GM19468 (cell line): Measurements from ENCODE around the gene DICER1.

Experiments
- ATAC-seq: cut with Tn5 transposase; IDR thresholded peaks from one replicate; pipeline ENCODE4 v1.9.1; 2021; ENCODE audit warnings: mild to moderate bottlenecking, moderate library complexity, moderate number of reproducible peaks; ENCODE audit not compliant: unreplicated experiment; ENCODE audit errors: extremely low read depth

The DICER1 gene

GRCh38 chr14:95095996-95096395, 61.3 kb downstream of the DICER1 start:
- no peak for ATAC-seq

DNA sequence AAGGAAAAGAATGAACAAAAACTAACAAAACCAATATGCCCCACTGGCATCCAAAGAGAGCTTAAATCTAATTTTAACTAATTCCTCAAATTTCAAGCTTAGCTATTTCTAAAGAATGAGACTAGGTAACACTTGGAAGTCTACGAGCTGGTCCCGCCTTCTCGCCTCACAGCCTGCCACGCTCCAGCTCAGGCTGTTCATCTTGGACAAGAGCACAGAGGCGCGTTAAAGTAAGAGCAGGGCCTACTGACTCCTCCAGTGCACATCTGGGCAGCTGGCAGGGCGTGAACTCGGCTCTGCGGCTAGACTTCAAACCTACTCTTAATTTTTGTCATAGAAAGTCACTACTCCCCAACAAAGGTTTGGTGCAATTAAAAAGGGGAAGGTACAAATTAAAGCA, 64.6 kb downstream of the DICER1 start:
- ATAC-seq = no peak

DNA sequence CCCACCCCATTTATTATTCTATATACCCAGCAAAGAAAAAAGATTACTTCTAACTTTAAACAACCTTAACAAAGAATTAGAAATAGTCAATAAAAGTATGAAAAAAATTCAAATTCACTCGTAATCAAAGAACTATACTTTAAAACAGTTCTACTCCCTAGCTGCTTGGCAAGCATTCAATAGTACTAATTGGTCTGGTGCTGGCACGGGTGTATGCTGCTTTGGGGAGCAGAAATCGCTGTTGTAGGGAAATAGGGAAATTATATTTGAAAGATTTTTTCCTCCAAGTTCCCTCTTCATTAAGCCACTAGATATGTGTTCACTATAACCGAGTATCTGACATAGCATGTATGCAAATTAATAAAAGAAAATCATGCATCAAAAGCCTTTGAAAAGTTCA, 65.7 kb downstream of the DICER1 start:
- ATAC-seq = no peak

- no peak for ATAC-seq
Measured at GRCh38 chr14:95088665-95089064, 68.7 kb downstream of the DICER1 start.

GRCh38 chr14:95087619-95088018, 69.7 kb downstream of the DICER1 start:
- no peak for ATAC-seq

GRCh38 chr14:95085321-95085720, 72.0 kb downstream of the DICER1 start:
- no peak for ATAC-seq

GRCh38 chr14:95078867-95079266, 78.5 kb downstream of the DICER1 start:
- no peak for ATAC-seq

DNA sequence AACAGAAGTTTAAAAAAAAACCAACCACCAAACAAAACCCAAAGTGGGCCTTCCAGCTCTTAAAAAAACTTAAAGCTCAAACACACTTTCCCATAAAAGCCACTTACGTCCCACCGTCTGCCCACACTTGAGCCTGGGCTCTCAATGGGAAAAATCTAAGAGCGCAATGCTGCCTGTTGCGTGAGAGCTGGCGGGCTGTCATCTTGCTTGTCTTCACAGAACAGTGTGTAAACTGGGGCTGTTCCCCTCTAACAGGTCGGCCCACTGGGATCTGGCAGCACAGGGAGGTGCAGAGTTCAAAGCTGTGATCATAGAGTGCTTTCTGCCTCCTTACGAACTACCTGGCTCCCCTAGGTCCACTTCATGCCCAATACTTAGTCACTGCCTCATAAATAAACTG, 80.0 kb downstream of the DICER1 start:
- ATAC-seq = no peak

GRCh38 chr14:95075789-95076188, 81.5 kb downstream of the DICER1 start:
- no peak for ATAC-seq

DNA sequence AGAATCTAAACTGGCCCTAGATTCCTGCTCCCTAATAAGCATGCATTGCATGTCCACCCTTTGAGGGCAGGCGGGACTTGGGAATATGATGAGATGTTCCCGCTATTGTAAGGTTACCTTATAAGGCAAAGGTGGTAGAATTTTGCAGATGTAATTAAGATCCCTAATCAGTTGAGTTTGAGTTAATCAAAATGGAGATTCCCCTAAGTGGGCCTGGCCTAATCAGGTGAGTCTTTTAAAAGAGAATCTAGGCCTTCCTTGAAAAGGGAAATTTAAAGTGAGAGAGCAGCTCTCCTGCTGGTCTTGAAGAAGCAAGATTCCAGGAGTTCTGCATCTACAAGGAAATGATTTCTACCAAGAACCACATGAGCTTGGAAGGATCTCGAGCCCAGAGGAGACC, 83.4 kb downstream of the DICER1 start:
- ATAC-seq = no peak

DNA sequence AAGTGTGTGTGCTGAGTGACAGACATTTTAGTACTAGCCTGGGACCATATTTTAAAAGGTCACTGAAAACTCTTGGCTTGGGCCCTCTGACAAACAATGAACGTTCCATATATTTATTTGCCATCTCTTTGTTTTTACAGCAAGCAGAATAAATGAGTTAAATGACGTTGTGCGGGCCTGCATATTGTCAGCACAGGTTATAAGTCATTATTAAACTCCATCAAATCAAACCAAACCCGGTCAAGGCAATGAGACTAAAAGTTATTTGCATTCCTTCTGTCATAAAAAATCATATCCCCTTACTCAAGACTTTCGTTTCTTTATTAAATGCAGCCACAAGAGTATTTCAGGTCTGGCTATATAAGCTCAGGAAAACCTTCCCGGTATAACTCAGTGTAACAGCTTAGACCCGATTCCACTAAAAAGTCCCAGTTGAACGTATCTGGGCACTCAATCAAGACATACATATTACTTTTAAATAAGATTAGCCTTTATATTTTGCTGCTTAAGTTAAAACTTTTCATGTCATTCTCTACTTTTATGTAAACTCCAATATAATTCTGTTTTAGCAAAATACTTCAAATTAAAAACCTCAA, 84.9 kb downstream of the DICER1 start:
- ATAC-seq = no peak

- ATAC-seq = no peak
Measured at GRCh38 chr14:95071649-95072280, 85.6 kb downstream of the DICER1 start.

- no peak for ATAC-seq
Measured at GRCh38 chr14:95070748-95071435, 86.4 kb downstream of the DICER1 start.

DNA sequence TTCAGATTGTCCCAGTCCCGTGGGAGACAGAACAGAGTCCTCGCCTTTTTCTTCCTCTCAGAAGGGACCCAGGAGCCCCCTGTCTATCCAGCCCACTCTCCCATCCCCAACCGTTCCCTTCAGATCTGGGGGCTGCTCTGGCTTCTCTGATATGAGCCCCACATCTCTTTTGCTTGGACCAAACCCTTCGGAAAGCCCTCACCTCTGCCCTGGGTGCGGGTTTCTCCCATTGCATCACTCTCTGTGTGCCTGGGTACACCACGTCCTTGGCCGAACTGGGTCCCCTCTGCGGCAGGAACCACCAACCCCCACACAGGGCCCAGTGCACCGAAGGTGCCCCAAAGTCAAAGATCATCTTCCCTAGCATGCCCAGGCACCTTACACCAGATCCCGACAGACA, 87.8 kb downstream of the DICER1 start:
- no peak for ATAC-seq

DNA sequence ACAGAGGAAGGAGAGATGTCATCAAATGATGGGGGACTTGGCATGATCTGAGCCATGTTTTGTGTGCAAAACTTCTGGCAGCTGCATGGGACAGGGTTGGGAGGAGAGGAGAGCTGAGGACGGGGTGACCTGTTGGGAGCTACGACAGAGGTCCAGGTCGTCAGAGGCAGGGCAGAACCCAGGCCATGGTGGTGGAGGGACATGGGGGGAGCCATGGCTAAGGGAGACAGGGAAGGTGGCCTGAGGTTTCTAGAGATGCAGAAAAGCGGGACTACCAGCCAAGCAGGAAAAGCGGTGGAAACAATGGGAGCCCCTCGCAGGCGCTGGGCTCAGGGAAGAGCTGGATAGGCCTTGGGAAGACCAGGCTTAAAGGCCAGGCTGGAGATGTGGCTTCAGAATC, 88.3 kb downstream of the DICER1 start:
- ATAC-seq = no peak

- ATAC-seq = no peak
Measured at GRCh38 chr14:95068521-95068920, 88.8 kb downstream of the DICER1 start.

- ATAC-seq = no peak
Measured at GRCh38 chr14:95068080-95068479, 89.2 kb downstream of the DICER1 start.

- ATAC-seq = no peak
Measured at GRCh38 chr14:95067526-95067925, 89.8 kb downstream of the DICER1 start.

- ATAC-seq = no peak
Measured at GRCh38 chr14:95066427-95066986, 90.8 kb downstream of the DICER1 start.

DNA sequence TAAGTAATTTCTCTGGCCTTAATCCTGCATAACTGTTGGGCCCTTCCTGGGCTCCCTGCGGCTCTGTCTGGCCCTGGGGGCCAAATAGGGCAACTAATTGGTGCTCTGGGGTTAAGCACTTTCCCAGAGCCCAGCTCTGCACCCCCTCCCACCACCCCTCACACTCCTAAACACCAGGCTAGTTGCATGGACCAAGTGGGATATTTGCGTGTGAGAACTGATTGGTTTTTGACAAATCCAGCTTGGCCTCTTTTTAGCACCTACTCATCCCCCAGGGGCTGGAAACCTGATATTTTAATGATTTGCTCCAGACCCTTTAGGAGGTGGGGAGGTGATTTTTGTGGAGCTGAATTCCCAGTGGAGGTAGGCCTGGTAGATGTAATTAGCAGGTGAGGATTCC, 91.9 kb downstream of the DICER1 start:
- no peak for ATAC-seq

GRCh38 chr14:95064734-95065133, 92.6 kb downstream of the DICER1 start:
- no peak for ATAC-seq
